GM11168 (cell line): ENCODE data around the gene TUSC2.

Experiments
- in situ Hi-C: fragments of 300-500 bp; cut with MboI; formaldehyde crosslinking; loops from one replicate; pipeline ENCODE4 v1.12.0; 2022; ENCODE audit warnings: low sequenced_read_pairs; ENCODE audit not compliant: unreplicated experiment

Gene TUSC2

DNA sequence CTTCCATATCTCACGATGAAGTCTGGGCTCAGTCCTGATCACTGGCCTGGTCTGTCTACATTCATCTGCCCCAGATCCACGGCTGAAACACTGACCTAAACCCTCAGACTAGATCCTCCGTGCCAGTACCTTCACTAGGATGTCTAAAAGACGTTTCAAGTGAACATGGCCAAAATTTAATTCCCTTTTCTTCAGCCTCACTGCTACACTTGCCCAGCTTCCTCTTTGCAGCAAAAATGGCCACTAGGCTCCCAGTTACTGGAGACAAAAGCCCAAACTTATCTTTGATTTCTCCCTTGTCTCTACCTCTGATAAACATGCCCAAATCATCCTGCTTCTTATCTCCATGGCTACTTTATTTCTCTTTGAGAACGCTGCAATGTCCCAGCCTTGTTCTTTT, 10.9 kb upstream of the TUSC2 start:
- in situ Hi-C loops, result no loop called here

DNA sequence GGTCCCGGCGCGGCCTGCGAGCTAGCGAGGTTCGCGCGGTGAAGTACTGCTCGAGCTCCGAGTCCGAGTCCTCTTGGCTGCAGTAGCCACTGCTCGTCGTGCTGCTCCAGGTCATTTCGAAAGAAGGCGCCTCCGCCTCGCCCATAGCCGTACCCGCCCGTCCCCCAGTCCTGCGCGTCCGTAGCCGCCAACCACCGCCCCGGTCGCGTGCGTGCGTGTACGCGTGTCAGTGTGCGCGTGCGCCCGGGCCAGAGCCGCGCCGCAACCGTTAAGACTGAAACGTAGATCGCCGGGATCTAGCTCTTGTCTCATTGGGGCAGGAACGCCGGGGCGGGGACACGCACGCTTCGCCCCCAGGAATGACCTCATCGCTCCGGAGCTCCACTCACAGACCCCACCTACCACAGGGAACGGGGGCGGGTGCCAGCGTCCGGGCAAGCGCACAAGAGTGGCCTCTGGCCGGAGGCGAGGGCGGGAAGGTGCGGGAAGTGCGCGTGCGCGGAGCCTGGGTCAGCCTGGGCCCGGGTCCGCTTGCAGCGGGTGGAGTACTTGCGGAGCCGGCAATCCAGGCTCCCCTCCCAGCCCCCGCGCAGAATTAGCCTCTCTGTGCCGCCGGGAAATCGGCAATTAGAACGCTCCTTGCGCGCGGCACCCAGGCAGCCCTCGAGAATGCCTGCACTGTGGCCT, 9.3 kb upstream of the TUSC2 start:
- in situ Hi-C loops, result no loop called here

DNA sequence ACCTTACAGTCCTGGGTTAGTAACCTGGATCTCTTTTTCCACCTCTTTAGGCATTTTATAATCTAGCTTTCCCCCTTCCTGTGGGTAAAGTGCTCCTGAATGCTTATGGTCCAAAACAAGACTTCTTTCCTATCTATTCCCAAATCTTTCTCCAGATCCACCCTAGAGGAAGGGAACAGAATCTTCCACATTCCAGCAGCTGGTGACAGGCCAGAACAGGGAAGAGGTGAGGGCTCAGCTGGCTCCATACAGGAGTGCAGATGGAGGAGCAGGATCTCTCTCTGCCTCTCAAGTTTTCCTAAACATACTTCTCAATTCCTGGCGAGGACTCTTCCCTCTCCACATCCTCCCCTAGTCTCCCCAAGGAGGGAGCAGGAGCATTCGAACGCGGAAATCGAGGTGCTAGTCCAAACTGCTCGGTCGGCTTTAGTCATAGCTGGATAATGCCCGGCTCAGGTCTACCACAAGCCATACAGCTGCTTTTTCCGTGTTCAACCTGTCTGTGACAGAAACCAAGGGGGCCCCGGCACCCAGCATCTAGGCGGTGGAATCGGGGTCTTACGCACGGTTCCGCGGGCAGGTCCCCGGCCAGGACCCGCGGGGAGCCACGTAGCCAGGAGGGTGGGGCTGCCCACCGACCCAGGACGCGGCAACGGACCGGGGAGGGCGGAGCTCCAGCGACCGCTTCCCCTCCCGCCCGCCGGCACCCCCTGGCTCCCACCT, 8.6 kb upstream of the TUSC2 start:
- in situ Hi-C loops, result no loop called here

DNA sequence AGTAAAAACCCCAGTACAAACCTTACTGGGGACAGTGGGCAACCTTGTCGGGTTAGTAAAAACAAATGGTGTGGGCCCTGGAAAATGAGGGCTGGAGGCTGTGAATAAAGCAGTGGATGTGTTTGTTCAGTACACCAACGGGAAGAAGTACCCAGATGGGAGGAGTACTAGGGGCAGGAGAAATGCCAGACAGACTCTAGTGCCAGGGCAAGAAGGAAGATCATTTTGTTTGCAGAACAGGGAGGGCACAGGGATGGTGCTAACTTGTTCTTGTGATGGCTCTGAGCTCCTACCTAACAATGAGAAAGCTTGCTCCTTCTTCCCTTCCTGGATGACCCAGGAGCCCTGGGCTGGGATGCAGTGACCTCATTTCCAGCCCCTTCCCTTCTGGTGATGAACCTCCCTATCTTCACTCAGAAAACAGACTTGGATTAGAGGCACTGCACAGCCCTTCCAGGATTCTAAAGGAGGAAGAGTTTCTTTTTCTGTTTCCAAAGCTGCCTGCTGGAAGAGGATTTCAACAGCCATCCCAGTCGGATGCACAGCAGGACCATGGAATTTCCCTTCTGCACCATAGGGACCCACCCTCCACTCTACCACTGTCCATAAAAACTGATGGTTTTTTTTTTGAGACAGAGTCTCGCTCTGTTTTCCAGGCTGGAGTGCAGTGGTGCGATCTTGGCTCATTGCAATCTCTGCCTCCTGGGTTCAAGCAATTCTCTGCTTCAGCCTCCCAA, 6.5 kb upstream of the TUSC2 start:
- in situ Hi-C loops, result no loop called here

DNA sequence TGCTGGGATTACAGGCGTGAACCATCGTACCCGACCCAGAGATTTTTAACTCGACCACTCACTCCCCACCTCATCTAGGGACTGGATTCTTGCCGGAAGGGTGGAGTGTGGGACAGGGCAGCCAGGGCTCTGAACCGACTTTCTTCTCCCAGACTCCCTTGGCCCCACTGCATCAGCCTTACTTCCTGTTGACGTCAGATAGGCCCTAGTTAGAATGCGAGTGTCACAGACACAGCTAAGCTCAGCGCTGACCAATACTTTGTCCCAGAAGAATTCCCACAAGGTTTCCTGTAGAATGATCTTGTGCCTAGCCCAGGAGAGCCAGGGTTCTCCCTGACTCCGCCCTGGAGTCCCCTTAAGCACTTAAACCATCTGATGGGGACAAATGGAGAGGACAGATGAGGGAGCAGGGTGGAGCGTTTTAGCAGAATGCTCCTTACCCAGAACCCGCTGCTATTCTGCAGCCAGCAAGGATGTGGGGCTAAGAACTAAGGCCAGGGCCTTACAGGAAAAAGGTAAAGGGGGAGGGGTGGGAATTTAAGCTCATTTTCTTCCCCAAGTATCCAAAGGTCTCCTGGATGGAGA, 5.8 kb upstream of the TUSC2 start:
- in situ Hi-C loops, result no loop called here

DNA sequence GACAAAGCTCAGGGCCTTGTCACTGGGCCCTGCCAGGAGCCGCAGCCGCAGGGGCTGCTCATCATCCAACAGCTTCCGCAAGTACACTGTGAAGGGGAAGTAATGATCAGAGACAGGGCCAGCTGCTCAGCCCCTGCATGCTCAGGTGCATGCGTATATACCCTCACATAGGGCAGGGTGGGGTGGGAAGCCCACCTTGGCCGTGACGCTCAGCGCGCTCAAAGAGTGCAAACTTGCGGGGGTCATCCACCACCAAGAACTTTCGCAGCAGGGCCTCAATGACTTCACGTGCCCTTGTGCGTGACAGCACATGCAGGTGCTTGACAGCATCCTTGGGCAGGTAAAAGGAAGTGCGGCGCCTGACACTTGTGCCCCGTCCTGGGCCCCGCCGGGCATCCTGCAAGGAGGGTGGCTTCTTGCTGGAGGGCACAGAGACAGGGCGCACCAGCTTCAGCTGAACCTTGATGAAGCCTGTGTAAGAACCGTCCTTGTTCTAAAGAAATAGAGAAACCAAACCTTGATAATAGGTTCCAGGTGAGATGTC, 3.4 kb upstream of the TUSC2 start:
- in situ Hi-C loops, result no loop called here

DNA sequence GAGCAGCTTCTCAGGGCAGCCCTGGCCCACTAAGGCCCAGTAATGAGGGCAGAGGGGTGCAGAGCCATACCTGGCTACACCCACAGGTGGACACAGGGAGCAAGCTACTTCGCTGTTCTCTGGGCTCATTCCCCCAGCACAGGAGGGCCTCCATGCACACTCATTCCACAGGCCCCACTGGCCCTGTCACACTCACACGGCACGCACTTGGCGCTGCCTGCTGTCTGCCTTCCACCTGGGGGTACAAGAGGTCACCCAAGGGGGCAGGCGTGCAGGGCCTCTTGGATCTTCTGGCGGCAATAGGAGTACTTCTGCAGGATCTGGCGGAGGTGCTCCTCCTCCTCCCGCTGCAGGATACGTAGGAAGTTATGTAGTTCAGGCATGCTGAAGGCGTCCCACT, 2.3 kb upstream of the TUSC2 start:
- in situ Hi-C loops, result no loop called here

DNA sequence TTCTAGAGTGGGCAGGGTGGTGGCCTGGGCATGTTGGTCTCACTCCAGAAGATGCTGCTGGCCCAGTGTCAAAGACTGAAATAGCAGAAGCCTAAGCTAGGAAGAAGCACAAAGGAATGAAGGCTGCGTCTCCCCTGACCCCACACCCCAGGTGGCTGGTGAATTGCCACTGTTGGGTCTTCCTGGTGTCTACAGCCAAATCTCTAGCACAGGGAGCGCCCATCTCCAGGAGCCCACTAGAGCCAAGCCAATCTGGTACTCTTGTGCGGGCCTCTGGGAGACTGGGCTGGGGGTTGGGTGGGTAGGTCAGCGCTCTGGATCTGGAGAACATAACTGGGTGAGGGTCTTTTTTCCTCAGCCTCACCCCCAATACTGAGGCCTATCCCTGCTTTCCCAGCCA, 894 bp downstream of the TUSC2 start:
- in situ Hi-C loops, result no loop called here

DNA sequence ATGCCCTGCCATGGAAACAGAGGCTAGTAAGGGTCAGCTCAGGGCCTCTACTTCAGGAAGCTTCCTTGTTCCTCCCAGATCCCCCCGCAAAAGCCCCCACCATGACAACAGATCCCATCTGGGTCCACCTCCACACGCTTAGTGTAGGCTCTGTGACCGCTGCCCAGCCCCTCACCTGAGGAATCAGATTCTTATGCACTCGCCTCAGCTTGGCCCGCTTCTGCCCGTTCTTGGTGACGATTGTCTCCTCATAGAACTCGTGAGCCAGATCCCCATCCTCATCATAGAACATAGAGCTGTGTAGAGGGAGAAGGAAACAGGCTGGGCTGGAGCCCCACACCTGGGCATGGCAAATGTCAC, 1.9 kb downstream of the TUSC2 start:
- in situ Hi-C loops, result no loop called here

DNA sequence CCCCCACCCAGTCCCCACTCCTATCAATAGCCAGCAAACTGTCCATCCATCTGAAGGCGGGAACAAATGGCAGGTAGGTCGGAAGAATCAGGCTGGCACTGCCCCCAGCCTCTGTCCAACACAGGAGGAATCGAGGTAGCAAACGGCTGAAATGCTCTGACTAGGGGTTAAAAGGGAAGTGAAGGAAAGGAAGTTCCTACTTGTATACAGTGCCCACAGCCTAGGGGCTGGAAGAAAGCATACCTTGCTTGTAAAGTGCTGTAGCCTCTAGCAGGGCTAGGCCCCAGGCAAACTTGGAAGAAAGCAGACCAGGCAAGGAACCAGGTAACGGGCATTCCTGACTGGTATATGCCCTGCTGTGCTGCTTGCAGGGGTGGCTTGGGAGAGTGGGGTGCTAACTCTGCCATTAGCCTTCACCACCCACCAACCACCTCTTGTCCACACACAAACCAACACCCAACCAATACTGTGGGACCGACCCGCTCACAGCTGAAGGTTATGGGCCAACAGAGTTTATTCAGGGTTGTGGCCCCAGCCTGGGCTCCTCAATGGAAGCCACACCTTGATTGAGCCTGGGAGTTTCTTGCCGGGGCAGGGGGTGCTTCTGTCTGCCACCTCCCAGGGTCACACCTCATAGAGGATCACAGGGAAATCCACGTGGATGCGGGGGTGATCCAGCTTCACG, 2.4 kb downstream of the TUSC2 start:
- in situ Hi-C loops, result no loop called here

DNA sequence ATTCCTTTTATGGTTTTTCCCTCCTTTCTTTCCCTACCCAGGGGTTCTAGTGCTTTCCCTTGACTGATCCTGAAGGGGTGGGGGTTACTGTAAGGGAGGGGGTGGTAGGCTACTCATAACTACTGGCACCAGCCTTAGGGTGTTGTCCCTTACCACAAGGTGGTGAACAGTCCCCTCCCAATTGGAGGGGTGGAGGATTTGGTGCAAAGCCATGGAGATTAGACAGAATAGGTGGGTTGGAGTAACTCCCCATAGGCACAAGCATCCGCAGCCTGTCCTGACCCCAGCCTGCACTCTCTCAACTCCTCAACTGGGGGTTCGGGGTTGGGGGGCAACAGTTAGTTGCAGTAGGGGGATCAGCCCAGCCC, 2.9 kb downstream of the TUSC2 start:
- in situ Hi-C loops, result no loop called here

DNA sequence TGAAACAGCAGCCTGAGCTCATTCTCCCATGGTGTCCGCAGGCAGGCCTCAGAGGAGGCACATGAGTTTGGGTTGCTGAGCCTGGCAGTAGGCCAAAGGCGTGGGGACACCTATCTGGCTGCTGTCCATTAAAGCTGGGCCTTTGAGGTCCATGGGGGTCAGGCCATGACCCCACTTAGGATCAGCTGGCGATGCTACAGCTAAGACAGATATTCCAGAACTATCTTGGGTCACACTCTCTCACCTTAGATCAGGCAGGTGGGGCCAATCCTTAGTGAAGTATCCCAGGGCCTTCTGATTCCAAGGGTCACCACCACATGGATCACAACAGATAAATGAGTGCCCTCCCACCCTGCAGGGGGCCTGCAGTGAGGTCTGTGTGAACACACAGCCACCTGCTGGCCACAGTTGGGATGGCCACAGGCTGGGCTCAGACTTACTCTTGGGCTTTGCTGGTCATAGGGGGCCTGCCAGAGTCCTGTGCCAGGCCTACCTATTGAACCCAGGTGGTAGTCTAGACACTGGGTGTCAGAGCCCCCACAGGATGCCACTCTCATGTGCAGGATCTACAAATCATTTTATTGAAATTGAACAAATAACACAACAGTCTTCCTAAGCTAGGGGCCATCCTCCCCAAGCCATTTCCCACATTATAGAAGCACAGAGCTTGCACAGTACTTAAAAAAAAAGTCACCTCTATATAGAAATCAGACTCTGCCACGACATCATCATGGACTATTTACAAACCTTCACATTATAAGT, 3.5 kb downstream of the TUSC2 start:
- in situ Hi-C loops, result no loop called here

DNA sequence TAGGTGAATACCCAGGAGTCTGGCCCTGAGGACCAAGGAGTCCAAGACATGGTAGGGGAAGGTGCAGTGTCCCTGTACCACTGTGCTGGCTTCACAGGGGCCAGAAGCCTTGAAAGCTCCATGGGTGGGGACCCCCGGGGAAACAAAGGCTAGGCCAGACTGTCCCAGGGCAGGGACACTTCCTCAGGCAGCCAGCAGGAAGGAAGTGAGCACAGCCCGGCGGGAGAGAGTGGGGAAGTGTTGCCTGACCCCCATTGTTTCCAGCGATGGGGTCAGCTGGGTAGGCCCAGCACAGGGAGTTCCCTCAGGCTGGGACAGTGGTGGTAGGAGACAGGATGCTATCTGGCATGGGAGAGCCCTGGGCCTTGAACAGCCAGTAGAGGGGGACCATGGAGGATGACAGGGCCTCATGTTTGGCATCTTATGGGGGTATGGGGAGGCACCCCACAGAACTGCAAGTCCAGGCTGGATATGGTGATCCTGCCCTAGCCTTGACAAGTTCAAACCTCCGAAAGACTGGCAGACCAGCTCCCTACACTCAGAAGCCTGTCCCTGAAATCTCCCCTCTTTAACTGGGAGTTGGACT, 4.3 kb downstream of the TUSC2 start:
- in situ Hi-C loops, result no loop called here

DNA sequence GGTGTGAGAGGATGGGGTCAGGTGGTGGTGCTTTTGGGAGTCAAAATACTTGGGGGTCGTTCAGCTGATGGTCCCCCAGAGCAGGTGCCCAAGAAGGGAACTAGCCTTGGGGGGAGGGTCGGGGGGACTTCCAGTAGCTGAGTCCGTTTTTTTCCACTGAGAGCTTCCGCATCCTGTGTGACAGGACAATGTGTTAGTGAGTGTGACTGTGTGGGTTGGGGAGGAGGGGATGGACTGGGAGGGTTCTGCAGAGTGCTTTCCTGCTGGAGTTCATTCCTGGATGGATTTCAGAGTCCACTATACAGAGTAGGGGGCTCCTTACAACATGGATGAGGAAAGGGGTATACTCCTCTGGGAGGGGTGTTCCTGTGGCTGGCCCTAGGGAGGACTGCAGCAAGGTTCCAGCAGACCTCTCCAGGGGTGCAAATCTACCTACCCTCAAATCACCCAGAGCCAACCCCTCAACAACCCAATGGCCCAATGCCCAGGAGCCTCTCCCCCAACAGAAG, 4.9 kb downstream of the TUSC2 start:
- in situ Hi-C loops, result no loop called here

DNA sequence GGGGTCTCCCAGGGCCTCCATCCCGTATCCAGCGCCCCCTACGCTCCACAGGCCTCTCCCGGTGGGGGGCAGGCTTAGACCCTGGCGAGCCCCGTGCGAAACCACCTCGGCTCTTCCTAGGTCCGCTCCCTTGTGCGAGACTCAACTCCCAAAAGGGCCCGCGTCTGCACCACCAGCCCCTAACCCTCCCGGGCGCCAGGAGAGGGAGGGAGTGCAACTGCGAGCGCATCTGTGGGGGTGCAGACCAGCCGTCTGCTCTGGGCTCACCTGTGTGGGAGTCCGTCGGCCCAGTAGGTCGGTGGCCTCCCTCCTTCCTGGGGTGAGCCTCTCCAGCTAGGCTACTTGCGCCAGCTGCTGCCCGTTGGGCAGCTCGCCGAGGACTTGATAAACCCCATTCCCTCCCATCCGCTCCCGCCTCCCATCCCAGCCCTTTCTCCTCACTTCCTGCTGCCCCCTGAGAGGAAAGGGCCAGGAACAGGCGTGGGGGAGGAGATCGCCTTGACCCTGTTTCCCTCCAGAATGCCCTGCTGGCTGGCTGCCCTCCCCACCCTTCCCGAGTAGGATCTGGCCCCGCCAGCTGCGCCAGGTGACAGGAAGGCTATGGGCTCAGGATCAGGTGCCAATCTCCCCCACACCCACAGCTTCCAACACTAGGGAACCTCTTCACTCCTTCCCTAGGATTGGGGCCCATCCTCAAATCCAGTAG, 5.5 kb downstream of the TUSC2 start, which contains the start of gene HYAL2:
HYAL2 (minus strand) TSS at position 360 of the 706 bp plus-strand sequence. CDS start 2,256 bp downstream, outside the sequence.
- in situ Hi-C loops, result no loop called here

DNA sequence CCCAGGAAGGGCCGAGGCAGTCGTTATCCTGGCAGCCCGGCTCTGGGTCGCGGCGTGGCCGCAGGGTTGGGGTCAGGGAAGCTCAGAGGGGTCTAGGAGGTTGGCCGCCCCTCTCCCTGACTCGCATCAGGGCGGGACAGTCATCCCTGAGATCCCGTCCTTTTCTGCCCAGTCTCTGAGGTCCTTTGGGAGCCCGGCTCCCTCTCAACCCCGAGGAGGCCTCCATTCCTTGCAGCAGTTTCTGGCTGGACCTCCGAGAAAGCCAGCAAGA, 6.0 kb downstream of the TUSC2 start:
- in situ Hi-C loops, result no loop called here

DNA sequence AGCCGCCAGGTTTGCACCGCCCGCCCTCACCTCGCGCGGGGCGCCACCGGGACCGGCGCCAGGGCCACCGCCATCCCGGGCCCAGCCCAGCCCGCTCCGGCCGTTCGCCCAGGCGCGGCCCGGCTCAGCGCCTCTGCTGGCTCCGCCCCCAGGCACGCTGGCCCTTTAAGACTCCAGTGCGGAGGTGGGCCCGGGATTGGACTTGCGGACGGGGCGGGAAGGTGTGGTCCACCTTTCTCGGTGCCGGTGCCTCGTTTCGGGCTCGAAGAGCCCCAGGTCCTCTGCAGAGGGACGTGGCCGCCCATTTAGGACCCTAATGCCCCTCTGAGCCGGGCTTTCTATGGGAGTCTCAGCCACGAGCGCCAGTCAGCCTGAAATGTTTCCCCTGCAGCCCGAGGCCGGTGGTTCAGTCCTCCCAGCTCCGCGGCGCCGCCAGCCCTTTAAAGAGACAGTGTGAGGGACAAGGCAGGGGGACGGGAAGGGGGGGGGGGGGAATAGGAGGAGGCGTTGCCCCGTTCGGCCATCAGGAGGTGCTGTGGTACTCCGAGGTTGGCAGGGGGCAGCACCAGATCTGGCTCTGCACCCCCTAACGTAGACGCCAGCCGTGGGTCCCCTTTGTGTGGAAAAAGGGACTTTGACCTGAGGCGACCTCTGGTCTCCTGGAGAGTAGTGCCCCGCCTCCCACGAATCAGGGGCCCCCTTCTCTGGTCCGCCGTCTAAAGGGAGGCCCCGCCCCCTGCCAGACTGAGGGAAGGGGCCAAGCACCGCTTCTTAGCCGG, 6.5 kb downstream of the TUSC2 start:
- in situ Hi-C loops, result no loop called here

DNA sequence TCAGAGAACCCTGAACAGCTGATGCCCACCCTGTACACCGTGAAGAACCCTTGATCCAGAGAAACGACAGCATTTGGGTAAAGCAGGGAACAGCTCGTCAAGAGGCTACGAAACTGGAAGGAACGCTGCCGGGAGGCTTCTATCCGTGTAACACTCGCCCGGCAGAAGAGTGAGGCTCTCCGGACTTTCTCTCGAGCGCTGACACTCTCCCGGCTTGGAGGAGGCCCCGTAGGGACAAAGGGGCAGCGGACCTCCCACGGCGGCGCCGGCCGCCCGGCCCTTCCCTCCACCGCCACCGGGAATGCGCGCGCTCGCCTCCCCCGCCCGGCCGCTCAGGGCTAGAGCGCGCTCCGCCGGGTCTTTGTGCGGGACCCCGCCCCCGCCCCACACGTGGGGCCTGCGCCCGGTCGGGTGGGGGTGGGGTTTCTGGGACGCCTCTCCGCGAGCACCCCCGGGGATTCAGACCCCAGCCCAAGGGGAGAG, 7.1 kb downstream of the TUSC2 start:
- in situ Hi-C loops, result no loop called here
